ENCODE results near the gene RBKS.

Gene RBKS

GRCh38 chr2:27828305-27828704, 61.9 kb downstream of the RBKS start:
- no peak for DNase-seq

DNA sequence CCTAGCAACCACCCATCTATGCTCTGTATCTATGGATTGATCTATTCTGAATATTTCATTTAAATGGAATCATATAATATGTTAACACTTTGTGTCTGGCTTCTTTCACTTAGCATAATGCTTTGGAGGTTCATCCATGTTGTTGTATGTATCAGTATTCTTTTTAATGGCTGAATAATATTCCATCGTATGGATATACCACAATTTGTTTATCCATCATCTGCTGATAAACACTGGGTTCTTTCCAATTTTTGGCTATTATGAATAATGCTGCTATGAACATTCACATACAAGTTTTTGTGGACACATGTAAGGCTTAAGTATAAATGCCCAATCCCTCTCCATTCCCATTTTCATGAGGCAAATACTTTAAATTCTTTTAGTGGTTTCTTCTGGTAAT, 65.8 kb downstream of the RBKS start:
- DNase-seq = no peak

- DNase-seq = no peak
Measured at GRCh38 chr2:27823569-27823968, 66.6 kb downstream of the RBKS start.

DNA sequence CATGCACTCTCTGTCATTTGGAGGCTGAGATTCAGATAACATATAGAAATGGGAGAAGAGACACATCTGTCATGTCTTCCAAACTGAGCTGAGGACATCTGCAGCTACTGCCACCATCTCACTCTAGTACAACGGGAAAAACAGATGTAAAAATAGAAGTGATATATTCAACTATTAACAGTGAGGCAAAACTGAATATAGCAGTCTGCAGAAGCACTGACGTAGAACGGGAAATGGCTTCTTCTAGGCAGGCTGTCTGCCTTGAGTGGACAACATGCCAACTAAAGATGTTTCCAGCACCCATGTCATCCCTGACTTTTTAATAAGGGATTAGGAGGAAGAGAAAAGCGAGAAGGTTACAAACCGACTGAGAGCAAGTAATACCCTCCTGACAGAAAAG, 67.1 kb downstream of the RBKS start:
- DNase-seq = no peak

DNA sequence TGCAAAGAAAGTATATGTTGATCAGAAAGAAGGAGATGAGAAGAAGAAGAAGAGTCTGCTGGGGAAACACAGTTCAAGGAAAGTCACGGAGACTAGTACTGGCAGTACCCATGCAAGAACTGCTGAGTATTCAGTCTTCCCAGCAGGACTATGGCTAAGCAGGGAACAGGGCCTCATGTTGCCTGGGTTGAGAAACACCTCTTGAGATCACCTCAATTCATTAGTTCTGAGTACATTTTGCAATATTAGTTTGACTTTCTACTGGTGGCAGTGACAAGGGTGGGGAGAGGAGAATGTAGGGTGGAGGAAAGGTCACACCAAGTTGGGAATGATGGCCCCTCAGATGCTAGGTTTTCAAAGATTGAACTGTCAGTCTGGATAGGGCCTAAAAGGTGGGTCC, 68.1 kb downstream of the RBKS start:
- DNase-seq = no peak

- DNase-seq = no peak
Measured at GRCh38 chr2:27815860-27816438, 74.2 kb downstream of the RBKS start.

DNA sequence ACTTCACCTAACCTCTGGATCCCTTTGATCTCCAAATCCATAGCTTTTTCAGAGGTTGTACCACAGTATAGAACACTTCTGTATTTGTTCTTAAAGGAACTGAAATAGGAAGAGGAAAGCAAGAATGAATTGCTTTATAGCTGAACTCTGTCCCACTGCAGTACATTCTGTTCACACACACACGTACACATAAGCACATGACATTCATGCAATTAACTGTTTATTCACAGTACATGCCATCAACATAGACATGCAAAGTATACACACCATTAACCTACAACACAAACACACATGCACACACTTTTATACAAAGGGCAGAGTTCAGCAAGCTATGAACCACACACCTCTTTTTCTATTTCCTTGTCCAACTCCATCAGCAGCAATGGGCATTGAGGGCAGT, 75.4 kb downstream of the RBKS start:
- DNase-seq = no peak

DNA sequence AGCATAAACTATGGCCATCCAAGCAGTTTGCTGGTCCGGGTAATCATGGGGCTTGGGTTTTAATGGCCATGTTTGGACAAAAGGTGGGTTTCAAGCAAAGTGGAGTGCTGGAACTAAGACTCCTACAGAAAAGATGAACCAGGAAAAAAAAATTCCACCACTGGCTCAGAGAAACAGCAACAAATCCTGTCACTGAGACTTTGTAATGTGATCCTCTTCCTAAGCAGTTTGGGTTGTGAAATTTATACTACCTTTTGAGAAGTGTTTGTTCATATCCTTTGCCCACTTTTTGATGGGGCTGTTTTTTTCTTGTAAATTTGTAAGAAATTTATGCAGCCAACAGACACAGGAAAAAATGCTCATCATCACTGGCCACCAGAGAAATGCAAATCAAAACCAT, 78.4 kb downstream of the RBKS start:
- DNase-seq = no peak

GRCh38 chr2:27810455-27810854, 79.7 kb downstream of the RBKS start:
- DNase-seq = no peak

GRCh38 chr2:27809761-27810241, 80.4 kb downstream of the RBKS start:
- peak; percentile 89 to 93 for DNase-seq

DNA sequence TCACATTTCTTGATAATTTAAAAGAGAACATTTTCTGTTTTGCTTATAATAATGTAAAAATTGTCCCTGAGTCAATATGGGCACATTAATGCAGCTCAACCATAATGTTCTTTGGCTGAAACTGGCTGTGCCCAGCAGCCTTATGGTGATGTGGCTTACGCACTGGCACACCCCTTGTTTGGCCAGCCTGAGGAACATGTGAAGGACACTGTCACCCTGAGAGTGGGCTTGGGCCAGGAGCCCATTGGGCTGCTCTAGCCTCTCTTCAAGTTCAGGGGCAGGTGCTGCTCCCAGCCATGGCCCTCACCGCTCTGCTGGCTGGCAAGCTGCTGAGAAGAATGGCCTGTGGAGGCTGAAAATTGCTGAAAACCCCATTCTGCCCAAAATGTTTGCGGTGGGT, 81.2 kb downstream of the RBKS start:
- no peak for DNase-seq

DNA sequence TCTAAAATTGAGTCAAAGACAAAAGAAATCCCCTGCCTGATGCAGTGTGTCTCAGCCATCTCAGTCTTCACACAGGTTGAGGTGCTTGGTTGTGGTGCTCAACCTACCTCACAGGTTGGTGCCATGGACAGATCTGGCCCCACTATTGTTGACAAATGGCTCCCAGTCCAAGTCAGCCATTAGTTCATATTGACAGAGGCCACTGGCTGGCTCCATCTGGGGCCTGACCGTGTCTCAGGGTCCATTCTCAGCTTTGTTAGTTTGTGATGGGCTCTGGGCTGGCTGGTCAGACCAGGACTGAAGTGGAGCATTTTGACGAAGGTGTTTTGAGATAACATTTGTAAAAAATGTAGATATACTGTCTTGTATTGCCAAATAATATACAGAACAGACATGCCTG, 81.8 kb downstream of the RBKS start:
- no peak for DNase-seq

GRCh38 chr2:27807476-27807875, 82.7 kb downstream of the RBKS start:
- DNase-seq = peak in 1 of 2 experiments; percentile 7

GRCh38 chr2:27806311-27807059, 83.7 kb downstream of the RBKS start:
- DNase-seq = no peak

- DNase-seq = no peak
Measured at GRCh38 chr2:27805180-27805579, 85.0 kb downstream of the RBKS start.

GRCh38 chr2:27804146-27804545, 86.0 kb downstream of the RBKS start:
- DNase-seq = peak; percentile 42 to 68

DNA sequence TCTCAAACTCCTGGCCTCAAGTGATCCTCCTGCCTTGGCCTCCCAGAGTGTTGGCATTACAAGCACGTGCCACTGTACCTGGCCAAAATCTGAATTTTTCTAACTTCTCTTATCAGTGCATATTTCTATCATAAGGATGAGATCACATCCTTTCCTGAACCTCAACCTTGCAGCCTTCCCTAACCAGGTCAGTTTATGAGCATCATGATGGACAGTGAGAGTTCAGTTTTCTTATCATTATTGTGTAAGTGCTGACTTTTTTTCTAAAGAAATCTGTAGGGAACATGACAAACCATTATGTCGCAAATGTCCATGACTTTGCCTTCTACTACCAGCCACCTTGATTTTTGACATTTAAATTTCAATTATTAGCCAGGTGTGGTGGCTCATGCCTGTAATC, 87.1 kb downstream of the RBKS start:
- DNase-seq = no peak

GRCh38 chr2:27802547-27802946, 87.6 kb downstream of the RBKS start:
- no peak for DNase-seq

DNA sequence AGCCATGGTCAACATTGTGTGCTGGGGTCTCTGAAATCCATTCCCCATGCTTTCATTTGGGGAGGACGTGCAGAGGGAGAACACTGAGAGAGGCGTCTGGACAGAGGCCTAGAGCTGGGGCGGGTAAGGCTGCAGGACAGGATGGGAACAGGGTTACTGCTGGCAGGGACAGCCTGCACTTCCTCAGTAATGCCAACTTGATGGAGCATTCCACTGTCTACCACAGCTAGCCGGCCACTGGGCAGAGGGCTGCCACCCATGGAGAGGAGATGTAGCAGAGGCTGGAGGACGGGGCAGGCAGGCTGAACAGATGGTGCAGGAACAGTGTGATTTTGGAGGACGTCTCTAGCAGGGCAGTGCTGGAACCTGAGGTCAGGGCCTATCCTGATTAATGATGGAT, 89.3 kb downstream of the RBKS start:
- DNase-seq = no peak

DNA sequence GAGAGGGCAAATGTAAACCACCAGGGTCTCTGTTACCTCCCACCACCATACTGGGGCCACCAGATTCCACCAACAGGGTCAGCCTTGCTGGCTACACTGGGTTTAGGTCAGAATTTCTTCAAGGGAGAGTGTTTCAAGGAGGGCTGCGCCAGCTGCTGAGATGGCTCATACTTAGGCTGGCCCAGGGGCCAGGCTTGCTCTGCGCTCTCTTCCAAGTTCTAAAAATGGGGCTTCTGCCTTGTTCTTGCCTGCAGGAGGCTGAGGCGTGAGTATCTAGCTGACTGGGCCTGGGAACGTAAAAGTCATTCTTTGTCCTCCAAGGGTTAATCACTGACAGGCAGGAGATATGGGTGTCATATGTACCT, 90.6 kb downstream of the RBKS start:
- no peak for DNase-seq

GRCh38 chr2:27798948-27799645, 91.1 kb downstream of the RBKS start:
- no peak for DNase-seq

DNA sequence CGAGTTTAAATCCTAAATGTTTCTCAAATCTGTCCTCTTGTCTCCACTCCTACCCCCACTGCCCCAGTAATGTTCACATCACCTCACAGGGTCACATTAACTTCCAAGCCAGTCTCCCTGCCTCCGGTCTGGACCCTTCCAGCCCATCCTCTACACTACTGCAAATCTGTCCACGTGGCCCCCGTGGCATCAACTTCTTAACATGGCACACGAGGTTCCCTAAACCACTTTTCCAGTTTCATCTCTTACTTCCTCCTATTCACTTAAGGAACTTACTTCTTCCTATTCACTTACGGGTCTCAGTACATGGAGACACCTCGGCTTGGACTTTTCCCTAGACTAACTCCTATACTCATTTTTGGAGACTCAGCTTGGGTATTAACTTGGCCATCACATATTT, 91.7 kb downstream of the RBKS start:
- no peak for DNase-seq

DNA sequence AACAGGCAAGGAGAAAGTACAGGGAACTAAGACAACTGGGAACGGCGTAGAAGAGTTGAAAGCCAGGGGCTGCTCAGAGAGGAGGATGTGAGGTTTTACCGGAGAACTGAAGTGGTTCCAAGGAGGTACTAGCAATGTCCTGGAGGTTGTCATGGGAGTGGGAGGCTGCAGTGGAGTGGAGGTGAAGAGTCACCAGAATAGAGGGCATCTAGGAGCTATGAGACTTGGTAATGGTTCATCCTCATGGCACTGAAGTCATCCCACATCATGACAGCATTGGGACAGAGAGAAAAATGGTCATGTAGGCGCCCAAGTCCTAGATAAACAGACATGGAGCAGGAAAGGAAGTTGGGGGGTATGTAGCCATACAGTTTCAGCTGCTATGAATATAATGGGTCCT, 92.3 kb downstream of the RBKS start:
- DNase-seq = no peak
